WERI-Rb-1 (cell line): Measurements from ENCODE around the gene CHIC2.

Experiments used
- DNase-seq: peaks from one replicate; pipeline ENCODE4 v3.0.0-alpha.2; 2020
- H3K27ac ChIP-seq: fragments of 250-450 bp; sonication (Bioruptor Pico); 2 replicates; pipeline ENCODE4 v1.5.1; 2020; ENCODE audit warnings: mild to moderate bottlenecking, moderate library complexity
- H3K27me3 ChIP-seq: fragments of 250-450 bp; sonication (Bioruptor Pico); 2 replicates; pipeline ENCODE4 v1.5.1; 2021; ENCODE audit warnings: mild to moderate bottlenecking, low read depth, moderate library complexity; ENCODE audit not compliant: insufficient read depth, severe bottlenecking
- H3K36me3 ChIP-seq: fragments of 250-450 bp; sonication (Bioruptor Pico); 2 replicates; pipeline ENCODE4 v1.5.1; 2020; ENCODE audit warnings: mild to moderate bottlenecking, moderate library complexity
- H3K4me3 ChIP-seq: 2 replicates; pipeline ENCODE4 v1.5.1; 2011; ENCODE audit warnings: low read depth, mild to moderate bottlenecking, control low read depth, low read length
- H3K9me3 ChIP-seq: fragments of 250-450 bp; sonication (Bioruptor Pico); 2 replicates; pipeline ENCODE4 v1.5.1; 2021; ENCODE audit warnings: mild to moderate bottlenecking, moderate library complexity; ENCODE audit not compliant: severe bottlenecking
- TF ChIP-seq, protein P1 (sequence below): IDR thresholded peaks from 2 replicates; pipeline ENCODE4 v1.5.1; 2011; ENCODE audit warnings: low read depth, mild to moderate bottlenecking, control low read depth, inconsistent platforms, low read length

The CHIC2 gene

DNA sequence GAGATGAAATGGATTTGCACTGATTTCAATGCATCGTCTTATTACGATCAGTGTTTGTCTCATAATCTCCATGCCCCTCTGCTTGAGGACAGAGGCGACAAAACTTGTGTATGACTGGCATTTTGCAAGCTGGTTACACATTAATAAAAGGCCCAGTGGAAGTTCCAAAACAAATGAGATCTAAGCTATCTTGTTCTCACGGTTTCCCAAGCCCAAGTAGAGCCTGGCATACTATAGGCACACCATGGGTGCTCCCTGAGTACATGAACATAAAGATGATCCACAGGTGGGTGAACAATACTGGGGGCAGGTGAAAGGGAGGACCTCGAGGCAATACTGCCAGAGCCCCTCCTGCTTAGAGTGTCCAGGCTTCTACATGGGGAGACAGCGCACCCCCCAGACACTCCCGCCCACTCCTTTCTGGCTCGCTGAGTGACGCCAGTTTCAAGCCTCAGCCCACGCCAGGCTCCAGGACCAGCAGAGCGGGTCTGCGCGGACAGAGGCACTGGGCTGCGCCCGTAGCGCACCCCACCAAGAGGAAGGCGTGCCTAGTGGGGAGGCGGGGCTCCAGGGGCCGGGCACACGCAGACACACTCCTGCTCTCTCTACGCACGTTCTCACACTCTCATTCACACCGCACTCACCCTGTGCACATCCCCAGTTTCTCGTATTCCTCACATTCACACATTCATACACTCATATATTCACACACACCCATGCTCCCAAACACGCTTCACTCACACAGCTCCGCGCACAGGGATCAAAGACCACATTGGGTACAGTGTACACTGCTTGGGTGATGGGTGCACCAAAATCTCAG lies 26.6 kb upstream of the CHIC2 start:
- Histone ChIP-seq H3K27ac (no peak overlapping the region), H3K9me3 (no peaks in the 10 kb centered on the region), H3K4me3 (peak overlapping the region; percentile 57), H3K27me3 (peaks cover 72% of the 10 kb centered on the region), H3K36me3 (no peaks in the 10 kb centered on the region)
- TF ChIP-seq, protein P1, sequence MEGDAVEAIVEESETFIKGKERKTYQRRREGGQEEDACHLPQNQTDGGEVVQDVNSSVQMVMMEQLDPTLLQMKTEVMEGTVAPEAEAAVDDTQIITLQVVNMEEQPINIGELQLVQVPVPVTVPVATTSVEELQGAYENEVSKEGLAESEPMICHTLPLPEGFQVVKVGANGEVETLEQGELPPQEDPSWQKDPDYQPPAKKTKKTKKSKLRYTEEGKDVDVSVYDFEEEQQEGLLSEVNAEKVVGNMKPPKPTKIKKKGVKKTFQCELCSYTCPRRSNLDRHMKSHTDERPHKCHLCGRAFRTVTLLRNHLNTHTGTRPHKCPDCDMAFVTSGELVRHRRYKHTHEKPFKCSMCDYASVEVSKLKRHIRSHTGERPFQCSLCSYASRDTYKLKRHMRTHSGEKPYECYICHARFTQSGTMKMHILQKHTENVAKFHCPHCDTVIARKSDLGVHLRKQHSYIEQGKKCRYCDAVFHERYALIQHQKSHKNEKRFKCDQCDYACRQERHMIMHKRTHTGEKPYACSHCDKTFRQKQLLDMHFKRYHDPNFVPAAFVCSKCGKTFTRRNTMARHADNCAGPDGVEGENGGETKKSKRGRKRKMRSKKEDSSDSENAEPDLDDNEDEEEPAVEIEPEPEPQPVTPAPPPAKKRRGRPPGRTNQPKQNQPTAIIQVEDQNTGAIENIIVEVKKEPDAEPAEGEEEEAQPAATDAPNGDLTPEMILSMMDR: no peak
- no peak for DNase-seq

- TF ChIP-seq, protein P1: no peak
- Histone ChIP-seq H3K9me3 (no peaks in the 10 kb centered on the region), H3K36me3 (no peaks in the 10 kb centered on the region), H3K4me3 (no peak overlapping the region), H3K27ac (no peak overlapping the region), H3K27me3 (peaks cover 67% of the 10 kb centered on the region)
- no peak for DNase-seq
Observed at GRCh38 chr4:54090404-54090803, 26.0 kb upstream of the CHIC2 start.

DNA sequence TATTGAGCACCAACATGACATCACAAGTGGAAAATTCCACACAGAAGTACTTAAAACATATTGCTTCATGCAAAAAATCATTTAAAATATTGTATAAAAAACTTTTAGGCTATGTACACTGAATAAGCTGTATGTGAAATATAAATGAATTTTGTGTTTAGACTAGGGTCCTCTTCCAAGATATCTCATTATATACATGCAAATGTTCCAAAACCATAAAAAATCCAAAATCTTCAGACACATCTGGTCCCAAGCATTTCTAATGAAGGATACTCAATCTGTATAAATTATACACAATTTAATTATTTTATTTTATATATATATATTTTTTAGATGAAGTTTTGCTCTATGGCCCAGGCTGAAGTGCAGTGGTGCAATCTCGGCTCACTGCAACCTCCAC lies 25.5 kb upstream of the CHIC2 start:
- Histone ChIP-seq H3K9me3 (no peaks in the 10 kb centered on the region), H3K4me3 (no peak overlapping the region), H3K27ac (no peak overlapping the region), H3K36me3 (no peaks in the 10 kb centered on the region), H3K27me3 (peaks cover 62% of the 10 kb centered on the region)
- DNase-seq: no peak
- TF ChIP-seq, protein P1: no peak

DNA sequence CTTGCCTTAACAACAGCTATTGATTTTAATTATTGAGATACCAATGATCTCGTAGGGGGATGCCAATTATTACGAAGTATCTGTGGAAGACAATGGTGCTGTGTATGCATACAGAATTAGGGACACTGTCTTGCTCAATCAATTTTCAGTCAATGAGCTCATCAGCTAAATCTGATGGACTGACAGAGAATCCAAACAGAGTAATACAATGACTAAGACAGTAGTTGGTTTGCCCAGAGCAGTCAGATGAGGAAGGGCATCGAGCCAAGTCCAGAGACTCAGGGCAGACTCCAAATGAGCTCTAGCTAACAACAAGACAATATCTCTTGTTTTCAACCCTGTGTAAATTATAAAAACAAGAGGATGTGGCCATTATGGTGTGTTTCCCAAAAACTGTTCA lies 20.9 kb upstream of the CHIC2 start:
- no peak overlapping the region for H3K4me3 ChIP-seq
- DNase-seq: no peak
- H3K36me3 ChIP-seq: no peaks in the 10 kb centered on the region
- TF ChIP-seq, protein P1: no peak
- H3K27me3 ChIP-seq: peaks cover 18% of the 10 kb centered on the region
- no peaks in the 10 kb centered on the region for H3K9me3 ChIP-seq
- H3K27ac ChIP-seq: no peak overlapping the region

GRCh38 chr4:54082168-54082567 lies 17.8 kb upstream of the CHIC2 start:
- Histone ChIP-seq H3K27ac (no peak overlapping the region), H3K27me3 (peaks cover 17% of the 10 kb centered on the region), H3K36me3 (no peaks in the 10 kb centered on the region), H3K4me3 (no peak overlapping the region), H3K9me3 (no peaks in the 10 kb centered on the region)
- TF ChIP-seq, protein P1: no peak
- DNase-seq: no peak

DNA sequence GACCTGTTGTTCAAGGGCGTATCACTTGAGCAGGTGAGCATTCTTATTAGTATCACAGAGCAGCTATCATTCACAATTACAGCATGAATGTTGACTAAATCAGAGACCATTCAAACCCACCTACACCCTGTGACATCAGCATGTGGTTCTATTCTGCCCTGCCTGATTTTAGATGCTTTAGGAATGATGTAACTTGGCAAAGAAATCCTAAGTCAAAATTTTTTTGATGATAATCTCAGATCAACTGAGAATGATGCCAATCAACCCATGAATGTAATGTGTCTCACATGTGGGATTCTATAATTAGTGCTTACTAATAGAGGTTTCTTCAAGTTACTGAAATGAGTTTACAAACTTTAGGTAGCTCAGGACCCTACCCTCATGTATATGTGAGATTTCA lies 13.4 kb upstream of the CHIC2 start:
- Histone ChIP-seq H3K4me3 (no peak overlapping the region), H3K27me3 (peaks cover 13% of the 10 kb centered on the region), H3K9me3 (no peaks in the 10 kb centered on the region), H3K36me3 (no peaks in the 10 kb centered on the region), H3K27ac (no peak overlapping the region)
- DNase-seq: no peak
- TF ChIP-seq, protein P1: no peak
